ENCODE data around the gene EHBP1L1. TPM values are rescaled to one million over a fixed set of nuclear protein-coding genes. Genes with fewer than 3 reads are reported as not detected.
A peak's percentile ranks its signal among the peaks of the same experiment; 100 is the strongest.

The EHBP1L1 gene
- total and polyA plus RNA-seq, 2 donors (not counting 1 experiment from before 2014, with no cell fraction given), result 12.8 to 53.5 TPM

DNA sequence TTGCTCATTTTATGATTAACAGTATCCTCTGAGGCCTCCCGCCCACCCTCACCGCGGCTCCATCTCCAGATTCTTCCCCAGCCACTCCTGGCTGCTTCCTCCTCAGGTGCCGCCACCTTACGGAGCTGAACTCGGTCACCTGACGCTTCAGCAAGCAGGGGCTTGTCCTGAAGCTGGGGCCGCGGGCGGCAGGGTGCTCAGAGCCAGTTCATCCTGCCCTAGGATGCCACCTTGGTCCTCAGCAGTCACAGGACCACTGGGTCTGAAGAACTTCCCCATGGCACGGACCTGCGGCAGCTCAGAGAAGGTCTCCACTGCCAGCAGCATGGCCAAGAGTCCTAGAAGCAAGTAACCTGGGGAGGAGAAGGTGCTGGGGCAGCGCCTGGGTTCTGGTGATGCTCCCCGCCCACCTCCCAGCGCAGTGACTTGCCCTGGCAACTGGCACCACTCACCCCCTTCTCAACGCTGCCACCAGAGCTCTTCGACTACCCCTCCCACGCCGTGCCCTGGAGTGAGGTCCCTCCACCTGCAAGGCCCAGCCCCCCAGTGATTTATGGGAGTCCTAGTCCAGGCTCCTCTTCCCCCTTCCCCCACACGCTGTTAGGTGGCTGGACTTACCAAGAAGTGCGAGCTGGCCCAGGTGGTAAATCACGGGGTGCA, 17.1 kb downstream of the EHBP1L1 start:
- no peak overlapping the region for H3K27ac ChIP-seq (ENCODE audit: insufficient read depth, low read length)
- no peak for DNase-seq (ENCODE audit: low read depth in 2 of 2)
- H2AFZ ChIP-seq (ENCODE audit: low read length), result no peak overlapping the region
- H3K9me3 ChIP-seq (ENCODE audit: control insufficient read depth, insufficient read depth, low read depth, low read length), result no peaks in the 10 kb centered on the region
- H3K79me2 ChIP-seq (ENCODE audit: control insufficient read depth, insufficient read depth, low read length), result no peaks in the 10 kb centered on the region
- no peaks in the 10 kb centered on the region for H4K20me1 ChIP-seq (ENCODE audit: control insufficient read depth, extremely low read depth, insufficient read depth, low read length)
- H3K4me2 ChIP-seq (ENCODE audit: extremely low read depth, insufficient read depth, low read length), result no peak overlapping the region
- H3K4me3 ChIP-seq (replicated peaks in 1 of 4; ENCODE audit: control extremely low read depth in 1 of 4, insufficient read depth in 1 of 4, low read depth in 3 of 4, low read length in 4 of 4), result no peak overlapping the region
- no peaks in the 10 kb centered on the region for H3K27me3 ChIP-seq (ENCODE audit: control insufficient read depth, insufficient read depth, low read length)
- H3K4me1 ChIP-seq (ENCODE audit: control insufficient read depth, extremely low read depth, insufficient read depth, low read length), result peaks cover 4% of the 10 kb centered on the region
- TF ChIP-seq, protein P1, sequence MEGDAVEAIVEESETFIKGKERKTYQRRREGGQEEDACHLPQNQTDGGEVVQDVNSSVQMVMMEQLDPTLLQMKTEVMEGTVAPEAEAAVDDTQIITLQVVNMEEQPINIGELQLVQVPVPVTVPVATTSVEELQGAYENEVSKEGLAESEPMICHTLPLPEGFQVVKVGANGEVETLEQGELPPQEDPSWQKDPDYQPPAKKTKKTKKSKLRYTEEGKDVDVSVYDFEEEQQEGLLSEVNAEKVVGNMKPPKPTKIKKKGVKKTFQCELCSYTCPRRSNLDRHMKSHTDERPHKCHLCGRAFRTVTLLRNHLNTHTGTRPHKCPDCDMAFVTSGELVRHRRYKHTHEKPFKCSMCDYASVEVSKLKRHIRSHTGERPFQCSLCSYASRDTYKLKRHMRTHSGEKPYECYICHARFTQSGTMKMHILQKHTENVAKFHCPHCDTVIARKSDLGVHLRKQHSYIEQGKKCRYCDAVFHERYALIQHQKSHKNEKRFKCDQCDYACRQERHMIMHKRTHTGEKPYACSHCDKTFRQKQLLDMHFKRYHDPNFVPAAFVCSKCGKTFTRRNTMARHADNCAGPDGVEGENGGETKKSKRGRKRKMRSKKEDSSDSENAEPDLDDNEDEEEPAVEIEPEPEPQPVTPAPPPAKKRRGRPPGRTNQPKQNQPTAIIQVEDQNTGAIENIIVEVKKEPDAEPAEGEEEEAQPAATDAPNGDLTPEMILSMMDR (conservative IDR thresholded peaks at IDR 0.05 in 1 of 2, IDR thresholded peaks at IDR 0.05 in 1 of 2; ENCODE audit: low read depth in 1 of 2, low read length in 2 of 2), result no peak
- no peak for TF ChIP-seq EZH2 (IDR thresholded peaks at IDR 0.05; ENCODE audit: low read length, missing control alignments)
- peaks cover 17% of the 10 kb centered on the region for H3K36me3 ChIP-seq (ENCODE audit: control insufficient read depth, insufficient read depth, low read length)
- H3K9ac ChIP-seq (ENCODE audit: insufficient read depth, low read length), result no peak overlapping the region

GRCh38 chr11:65593518-65594414, 17.9 kb downstream of the EHBP1L1 start:
- DNase-seq (ENCODE audit: low read depth in 2 of 2), result peak; percentile 27 to 28
- no peak overlapping the region for H3K4me3 ChIP-seq (replicated peaks in 1 of 4; ENCODE audit: control extremely low read depth in 1 of 4, insufficient read depth in 1 of 4, low read depth in 3 of 4, low read length in 4 of 4)
- no peak overlapping the region for H2AFZ ChIP-seq (ENCODE audit: low read length)
- no peaks in the 10 kb centered on the region for H3K27me3 ChIP-seq (ENCODE audit: control insufficient read depth, insufficient read depth, low read length)
- TF ChIP-seq, protein P1 (conservative IDR thresholded peaks at IDR 0.05 in 1 of 2, IDR thresholded peaks at IDR 0.05 in 1 of 2; ENCODE audit: low read depth in 1 of 2, low read length in 2 of 2), result peak; percentile 56 to 76
- TF ChIP-seq EZH2 (IDR thresholded peaks at IDR 0.05; ENCODE audit: low read length, missing control alignments), result no peak
- H3K9me3 ChIP-seq (ENCODE audit: control insufficient read depth, insufficient read depth, low read depth, low read length), result no peaks in the 10 kb centered on the region
- peaks cover 24% of the 10 kb centered on the region for H3K36me3 ChIP-seq (ENCODE audit: control insufficient read depth, insufficient read depth, low read length)
- H3K9ac ChIP-seq (ENCODE audit: insufficient read depth, low read length), result no peak overlapping the region
- H4K20me1 ChIP-seq (ENCODE audit: control insufficient read depth, extremely low read depth, insufficient read depth, low read length), result no peaks in the 10 kb centered on the region
- H3K79me2 ChIP-seq (ENCODE audit: control insufficient read depth, insufficient read depth, low read length), result no peaks in the 10 kb centered on the region
- H3K27ac ChIP-seq (ENCODE audit: insufficient read depth, low read length), result no peak overlapping the region
- H3K4me1 ChIP-seq (ENCODE audit: control insufficient read depth, extremely low read depth, insufficient read depth, low read length), result no peaks in the 10 kb centered on the region
- H3K4me2 ChIP-seq (ENCODE audit: extremely low read depth, insufficient read depth, low read length), result no peak overlapping the region

GRCh38 chr11:65595131-65595530, 19.3 kb downstream of the EHBP1L1 start:
- Histone ChIP-seq H3K36me3 (ENCODE audit: control insufficient read depth, insufficient read depth, low read length) (peaks cover 20% of the 10 kb centered on the region), H3K79me2 (ENCODE audit: control insufficient read depth, insufficient read depth, low read length) (no peaks in the 10 kb centered on the region), H3K4me2 (ENCODE audit: extremely low read depth, insufficient read depth, low read length) (no peak overlapping the region), H3K9me3 (ENCODE audit: control insufficient read depth, insufficient read depth, low read depth, low read length) (no peaks in the 10 kb centered on the region), H3K9ac (ENCODE audit: insufficient read depth, low read length) (no peak overlapping the region), H3K27me3 (ENCODE audit: control insufficient read depth, insufficient read depth, low read length) (no peaks in the 10 kb centered on the region), H2AFZ (ENCODE audit: low read length) (no peak overlapping the region), H3K4me3 (replicated peaks in 1 of 4; ENCODE audit: control extremely low read depth in 1 of 4, insufficient read depth in 1 of 4, low read depth in 3 of 4, low read length in 4 of 4) (no peak overlapping the region), H3K27ac (ENCODE audit: insufficient read depth, low read length) (no peak overlapping the region), H3K4me1 (ENCODE audit: control insufficient read depth, extremely low read depth, insufficient read depth, low read length) (no peaks in the 10 kb centered on the region), H4K20me1 (ENCODE audit: control insufficient read depth, extremely low read depth, insufficient read depth, low read length) (no peaks in the 10 kb centered on the region)
- no peak for TF ChIP-seq EZH2 (IDR thresholded peaks at IDR 0.05; ENCODE audit: low read length, missing control alignments)
- TF ChIP-seq, protein P1 (conservative IDR thresholded peaks at IDR 0.05 in 1 of 2, IDR thresholded peaks at IDR 0.05 in 1 of 2; ENCODE audit: low read depth in 1 of 2, low read length in 2 of 2), result no peak
- no peak for DNase-seq (ENCODE audit: low read depth in 2 of 2)

Measured in fibroblast of lung (primary cell).